Transverse colon (tissue), 4 donors: ENCODE results near the gene LRBA. TPM values are rescaled to one million over a fixed set of nuclear protein-coding genes. Genes with fewer than 3 reads are reported as not detected.

Experiments
- DNase-seq: peaks from one replicate; pipeline ENCODE4 v3.0.0-alpha.2; 2019
- H3K27ac ChIP-seq, 4 donors: fragments of 200-600 bp; sonication (generic); 2 replicates each; pipeline ENCODE4 v1.5.1; 2016 to 2018; ENCODE audit warnings: inconsistent platforms in 4 of 4
- H3K27me3 ChIP-seq: fragments of 200-600 bp; sonication (generic); 2 replicates; pipeline ENCODE4 v1.5.1; 2017; ENCODE audit warnings: inconsistent platforms
- H3K36me3 ChIP-seq, 4 donors: fragments of 200-600 bp; sonication (generic); 2 replicates each; pipeline ENCODE4 v1.5.1; 2017 to 2019; ENCODE audit warnings: inconsistent platforms in 4 of 4
- H3K4me1 ChIP-seq, 4 donors: fragments of 200-600 bp; sonication (generic); 2 replicates each; pipeline ENCODE4 v1.5.1; 2017 to 2020; ENCODE audit warnings: inconsistent platforms in 4 of 4
- H3K4me3 ChIP-seq, 4 donors: fragments of 200-600 bp; sonication (generic); 1 replicate in 1 of 4; 2 replicates in 3 of 4; pipeline versions ENCODE4 v1.5.1 to v1.6.1; 2017 to 2019; ENCODE audit warnings: inconsistent platforms in 4 of 4
- H3K9me3 ChIP-seq, 2 donors: fragments of 200-600 bp; sonication (generic); 2 replicates each; pipeline ENCODE4 v1.5.1; 2017 to 2019; ENCODE audit warnings: inconsistent platforms in 2 of 2
- EP300 ChIP-seq: sonication (generic); formaldehyde crosslinking; IDR thresholded peaks from one replicate; pipeline ENCODE4 v1.6.1; 2017; ENCODE audit warnings: antibody characterized with exemption, low read depth
- POLR2A ChIP-seq: fragments of 450-650 bp; IDR thresholded peaks from one replicate; pipeline ENCODE4 v1.6.1; 2016; ENCODE audit warnings: antibody characterized with exemption, mild to moderate bottlenecking, moderate library complexity
- POLR2AphosphoS5 ChIP-seq, 3 donors: sonication (generic); formaldehyde crosslinking; IDR thresholded peaks; one replicate each; pipeline ENCODE4 v1.6.1; 2016; ENCODE audit warnings: antibody characterized with exemption in 3 of 3
- WGBS, 2 donors: methylation state at CpG; one replicate each; pipeline ENCODE4 v1.1.5; 2018; ENCODE audit warnings: low coverage in 1 of 2; 5-methylcytosine and 5-hydroxymethylcytosine counted together
- in situ Hi-C, 4 donors: fragments of 200-750 bp; cut with MboI; loops; one replicate each; pipeline versions ENCODE4 v1.15.0 to v1.15.1; 2017; ENCODE audit warnings: low sequenced_read_pairs in 3 of 4, low pct_ligation_motif_present in 1 of 4, low pct_unique_long_range_greater_than_20kb in 1 of 4
- intact Hi-C: fragments of 100-400 bp; cut with DNase I; formaldehyde crosslinking; loops from one replicate; pipeline ENCODE4 v1.15.1; 2023; ENCODE audit warnings: low total_unique reads
- total RNA-seq, 4 donors: library from RNA; depleted of rRNA; stranded (reverse); fragments of >200 nt; gene quantifications; one replicate each; pipeline ENCODE4 v1.1.0, GENCODE V29; 2016
- TF ChIP-seq, protein P1 (sequence below), 5 experiments: fragments of 200-600 bp in 3 of 5; fragments of 450-650 bp in 2 of 5; sonication (generic) in 3 of 5; IDR thresholded peaks; 1 replicate in 2 of 5; 2 replicates in 3 of 5; pipeline ENCODE4 v1.5.1; 2016 to 2017; ENCODE audit warnings: antibody characterized with exemption in 5 of 5, inconsistent platforms in 3 of 5, mild to moderate bottlenecking in 2 of 5, moderate library complexity in 1 of 5

Gene LRBA
- total RNA-seq, 4 donors from 2014 or later = 82.7 to 125 (median 112) TPM

DNA sequence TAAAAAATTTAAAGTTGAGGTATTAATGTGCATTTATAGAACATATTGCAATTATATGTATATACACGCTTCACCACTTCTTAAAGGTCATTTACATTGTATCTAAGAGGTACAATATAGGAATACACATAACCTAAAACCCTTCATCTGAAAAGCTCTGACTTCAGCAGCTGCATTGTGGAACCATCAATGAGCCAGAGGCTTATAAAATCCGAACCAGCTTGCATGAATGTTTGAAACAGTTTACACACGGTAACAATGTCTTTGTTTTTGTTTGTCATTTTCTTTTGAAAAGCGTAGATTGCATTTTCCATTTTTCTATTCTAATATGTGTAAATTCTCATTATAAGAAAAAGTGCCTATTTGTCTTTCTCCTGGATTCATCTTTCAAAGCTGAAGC lies 715.3 kb downstream of the LRBA start:
- H3K4me3 ChIP-seq = peak overlapping the region in 3 of 4 donors; percentile 1 to 19 (median 6)
- in situ Hi-C loops (loop anchor here in 3 of 4 donors (10.0 to 25.0 kb wide), 4 partner anchors 285 to 565 kb away; partner anchors contain the start of gene MAB21L2 (in 2 of the 3)), intact Hi-C loops (loop anchor here (5.0 kb wide), 2 partner anchors 282 to 567 kb away; partner anchors contain the start of gene MAB21L2)

DNA sequence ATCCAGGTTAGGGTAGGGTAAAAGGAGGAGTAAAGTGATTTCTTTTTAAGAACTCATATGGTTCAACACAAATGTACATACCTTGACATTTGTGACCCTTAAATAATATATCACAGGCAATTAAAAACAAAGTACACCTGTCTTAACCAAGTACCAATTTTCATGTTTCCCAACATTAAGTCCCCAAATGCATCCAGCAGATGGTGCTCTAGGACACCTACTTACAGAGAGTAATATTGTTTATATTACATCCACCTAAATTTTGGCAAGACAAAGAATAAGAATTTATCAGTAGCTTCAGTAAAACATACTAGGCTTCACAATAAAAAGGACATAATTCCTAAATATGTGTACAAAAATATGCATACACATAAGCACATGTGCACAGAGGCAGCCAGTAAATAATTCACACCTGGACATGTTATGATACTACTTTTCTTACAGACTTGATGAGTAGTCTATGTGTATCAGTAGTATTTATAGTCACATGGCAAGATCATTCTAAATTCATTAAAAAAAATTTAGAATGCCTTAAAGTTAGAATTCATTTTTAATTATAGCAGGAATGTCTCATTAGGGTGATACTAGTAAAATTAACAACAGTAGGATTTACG lies 717.1 kb downstream of the LRBA start:
- WGBS, 2 donors = 78 to 88% methylated on average over 1 of the region's 1 CpG
- peak overlapping the region; percentile 4 to 67 (median 40) for H3K27ac ChIP-seq
- DNase-seq = peak; percentile 21
- TF ChIP-seq, protein P1, sequence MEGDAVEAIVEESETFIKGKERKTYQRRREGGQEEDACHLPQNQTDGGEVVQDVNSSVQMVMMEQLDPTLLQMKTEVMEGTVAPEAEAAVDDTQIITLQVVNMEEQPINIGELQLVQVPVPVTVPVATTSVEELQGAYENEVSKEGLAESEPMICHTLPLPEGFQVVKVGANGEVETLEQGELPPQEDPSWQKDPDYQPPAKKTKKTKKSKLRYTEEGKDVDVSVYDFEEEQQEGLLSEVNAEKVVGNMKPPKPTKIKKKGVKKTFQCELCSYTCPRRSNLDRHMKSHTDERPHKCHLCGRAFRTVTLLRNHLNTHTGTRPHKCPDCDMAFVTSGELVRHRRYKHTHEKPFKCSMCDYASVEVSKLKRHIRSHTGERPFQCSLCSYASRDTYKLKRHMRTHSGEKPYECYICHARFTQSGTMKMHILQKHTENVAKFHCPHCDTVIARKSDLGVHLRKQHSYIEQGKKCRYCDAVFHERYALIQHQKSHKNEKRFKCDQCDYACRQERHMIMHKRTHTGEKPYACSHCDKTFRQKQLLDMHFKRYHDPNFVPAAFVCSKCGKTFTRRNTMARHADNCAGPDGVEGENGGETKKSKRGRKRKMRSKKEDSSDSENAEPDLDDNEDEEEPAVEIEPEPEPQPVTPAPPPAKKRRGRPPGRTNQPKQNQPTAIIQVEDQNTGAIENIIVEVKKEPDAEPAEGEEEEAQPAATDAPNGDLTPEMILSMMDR (IDR thresholded peaks at IDR 0.05) = peak; percentile 52 to 63 (median 59)
- TF ChIP-seq EP300 = no peak
- in situ Hi-C loops = loop anchor here in 3 of 4 donors (10.0 to 25.0 kb wide), 2 partner anchors 564 to 567 kb away; no protein-coding TSS in a partner anchor
- intact Hi-C loops = loop anchor here (5.0 kb wide), 1 partner anchor 569 kb away; no protein-coding TSS in a partner anchor
- no peaks in the 10 kb centered on the region for H3K36me3 ChIP-seq
- no peak overlapping the region for H3K4me3 ChIP-seq
- no peaks in the 10 kb centered on the region for H3K9me3 ChIP-seq
- H3K27me3 ChIP-seq = no peaks in the 10 kb centered on the region
- peaks cover 0 to 4% (median 0%) of the 10 kb centered on the region in 4 donors for H3K4me1 ChIP-seq

More for the DNA sequence above, 715.3 kb downstream of the LRBA start:
- no peak for DNase-seq
- H3K4me1 ChIP-seq = peaks cover 0 to 4% (median 0%) of the 10 kb centered on the region in 4 donors
- peak overlapping the region; percentile 5 to 67 (median 39) for H3K27ac ChIP-seq
- no peaks in the 10 kb centered on the region for H3K36me3 ChIP-seq
- no peaks in the 10 kb centered on the region for H3K9me3 ChIP-seq
- WGBS, 2 donors = 68 to 77% methylated on average over 4 of the region's 4 CpGs
- no peak for TF ChIP-seq POLR2AphosphoS5 (IDR thresholded peaks at IDR 0.05)
- H3K27me3 ChIP-seq = no peaks in the 10 kb centered on the region

DNA sequence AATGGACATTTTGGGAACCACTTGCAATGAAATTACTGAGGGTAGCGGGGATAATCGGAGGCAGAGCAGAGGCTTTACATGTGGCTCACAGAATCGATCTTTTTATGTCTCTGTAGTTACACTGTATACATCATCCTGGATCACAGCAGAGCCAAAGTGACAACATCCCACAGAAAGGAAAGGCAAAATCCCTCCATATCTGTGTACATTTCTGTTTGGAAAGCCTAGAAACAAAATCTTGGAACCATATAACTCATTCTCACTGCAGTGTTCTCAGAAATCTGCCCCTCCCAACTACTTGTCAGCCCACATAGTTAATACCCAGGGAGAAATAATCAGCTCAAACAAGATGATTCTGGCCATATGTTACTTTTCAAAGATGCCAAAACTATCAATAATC lies 725.2 kb downstream of the LRBA start:
- 75 to 100% methylated on average over 1 to 3 of the region's 3 CpGs for WGBS, 2 donors
- in situ Hi-C loops = loop anchor here in 3 of 4 donors (10.0 to 25.0 kb wide), 2 partner anchors 572 to 575 kb away; no protein-coding TSS in a partner anchor
- Histone ChIP-seq H3K27me3 (no peaks in the 10 kb centered on the region), H3K9me3 (no peaks in the 10 kb centered on the region), H3K4me3 (no peak overlapping the region), H3K36me3 (no peaks in the 10 kb centered on the region), H3K27ac (no peak overlapping the region), H3K4me1 (peaks cover 0 to 11% (median 0%) of the 10 kb centered on the region in 4 donors)
- no peak for DNase-seq
- TF ChIP-seq, protein P1 (IDR thresholded peaks at IDR 0.05) = no peak
- intact Hi-C loops = no loop called here

DNA sequence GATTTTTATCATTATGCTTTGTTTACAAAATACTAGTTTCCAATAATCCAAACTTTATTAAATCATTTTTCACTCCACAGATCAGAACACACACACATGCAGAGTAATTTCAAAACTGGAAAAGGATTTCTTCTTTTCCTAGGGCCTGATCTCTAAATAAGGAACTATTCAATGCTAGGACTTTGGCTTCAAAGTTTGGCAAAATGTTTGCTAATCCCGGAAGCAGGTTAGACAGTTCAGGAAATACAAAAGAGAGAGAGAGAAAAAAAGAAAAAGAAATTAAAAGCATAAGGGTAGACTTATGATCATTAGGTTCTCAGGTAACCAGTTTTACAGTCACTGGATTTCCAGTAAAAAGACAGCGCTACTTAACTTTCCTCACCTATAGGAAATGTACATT lies 725.9 kb downstream of the LRBA start:
- in situ Hi-C loops = loop anchor here in 2 of 4 donors (25.0 kb wide), 1 partner anchor 573 kb away; no protein-coding TSS in a partner anchor
- Histone ChIP-seq H3K27ac (no peak overlapping the region), H3K9me3 (no peaks in the 10 kb centered on the region), H3K27me3 (no peaks in the 10 kb centered on the region), H3K36me3 (no peaks in the 10 kb centered on the region), H3K4me3 (no peak overlapping the region), H3K4me1 (peaks cover 0 to 11% (median 0%) of the 10 kb centered on the region in 4 donors)
- 69 to 70% methylated on average over 2 of the region's 2 CpGs for WGBS, 2 donors
- intact Hi-C loops = no loop called here
- TF ChIP-seq EP300 (no peak), POLR2AphosphoS5 (IDR thresholded peaks at IDR 0.05) (no peak), POLR2A (no peak)
- no peak for DNase-seq

DNA sequence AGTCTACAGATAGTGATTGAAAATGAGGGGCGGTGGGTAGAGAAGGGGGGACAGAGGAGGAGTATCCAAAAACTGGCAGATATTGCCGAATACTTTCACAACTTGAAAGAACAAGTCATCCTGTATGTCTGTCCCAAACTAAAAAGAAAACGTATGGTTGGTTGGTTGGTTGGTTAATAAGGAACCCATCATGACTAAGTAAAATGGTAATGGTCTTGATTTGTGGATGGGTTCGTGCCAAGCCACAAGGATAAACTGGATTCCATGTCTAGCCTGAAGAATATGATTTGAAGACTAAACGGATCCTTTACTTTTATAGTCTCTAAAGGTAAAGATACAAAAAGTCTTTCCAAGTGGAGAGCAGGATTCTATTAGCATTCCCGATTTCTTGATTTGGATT lies 728.4 kb downstream of the LRBA start:
- TF ChIP-seq POLR2A (no peak), POLR2AphosphoS5 (IDR thresholded peaks at IDR 0.05) (no peak), EP300 (no peak)
- TF ChIP-seq, protein P1 (IDR thresholded peaks at IDR 0.05) = no peak
- intact Hi-C loops = no loop called here
- Histone ChIP-seq H3K9me3 (no peaks in the 10 kb centered on the region), H3K36me3 (peaks cover 0 to 6% (median 0%) of the 10 kb centered on the region in 4 donors), H3K27me3 (no peaks in the 10 kb centered on the region), H3K4me1 (peaks cover 0 to 11% (median 0%) of the 10 kb centered on the region in 4 donors), H3K4me3 (no peak overlapping the region), H3K27ac (no peak overlapping the region)
- WGBS, 2 donors = 79 to 94% methylated on average over 6 of the region's 6 CpGs
- in situ Hi-C loops = loop anchor here in 2 of 4 donors (25.0 kb wide), 1 partner anchor 576 kb away; no protein-coding TSS in a partner anchor
- DNase-seq = no peak
